ENCODE data around the gene PLA2G2F. TPM values are rescaled to one million over a fixed set of nuclear protein-coding genes. Genes with fewer than 3 reads are reported as not detected.

PLA2G2F gene
- total RNA-seq, 1 donor from 2014 or later: not detected

- Mint-ChIP-seq H3K4me1 (no peaks in the 10 kb centered on the region), H3K36me3 (no peaks in the 10 kb centered on the region), H3K27me3 (ENCODE audit: low read depth) (no peaks in the 10 kb centered on the region), H3K4me3 (no peak overlapping the region), H3K27ac (no peak overlapping the region), H3K9me3 (peaks cover 6% of the 10 kb centered on the region)
- no peak for TF ChIP-seq CTCF (IDR thresholded peaks at IDR 0.05; ENCODE audit: unreplicated experiment)
- DNase-seq (ENCODE audit: low spot score in 2 of 2, unreplicated experiment in 2 of 2): no peak
Observed at GRCh38 chr1:20134995-20135394, 4.1 kb upstream of the PLA2G2F start.

GRCh38 chr1:20136249-20136648 is 2.9 kb upstream of the PLA2G2F start:
- Mint-ChIP-seq H3K27me3 (ENCODE audit: low read depth) (no peaks in the 10 kb centered on the region), H3K36me3 (no peaks in the 10 kb centered on the region), H3K4me1 (no peaks in the 10 kb centered on the region), H3K4me3 (no peak overlapping the region), H3K27ac (no peak overlapping the region), H3K9me3 (peaks cover 3% of the 10 kb centered on the region)
- no peak for DNase-seq (ENCODE audit: low spot score in 2 of 2, unreplicated experiment in 2 of 2)
- TF ChIP-seq CTCF (IDR thresholded peaks at IDR 0.05; ENCODE audit: unreplicated experiment): no peak

GRCh38 chr1:20137055-20137454 is 2.1 kb upstream of the PLA2G2F start:
- H3K4me3 Mint-ChIP-seq: no peak overlapping the region
- H3K27ac Mint-ChIP-seq: no peak overlapping the region
- TF ChIP-seq CTCF (IDR thresholded peaks at IDR 0.05; ENCODE audit: unreplicated experiment): no peak
- no peak for DNase-seq (ENCODE audit: low spot score in 2 of 2, unreplicated experiment in 2 of 2)
- no peaks in the 10 kb centered on the region for H3K27me3 Mint-ChIP-seq (ENCODE audit: low read depth)
- no peaks in the 10 kb centered on the region for H3K4me1 Mint-ChIP-seq
- H3K9me3 Mint-ChIP-seq: peaks cover 2% of the 10 kb centered on the region
- H3K36me3 Mint-ChIP-seq: no peaks in the 10 kb centered on the region

- no peak overlapping the region for H3K27ac Mint-ChIP-seq
- no peak overlapping the region for H3K4me3 Mint-ChIP-seq
- no peaks in the 10 kb centered on the region for H3K36me3 Mint-ChIP-seq
- H3K4me1 Mint-ChIP-seq: no peaks in the 10 kb centered on the region
- TF ChIP-seq CTCF (IDR thresholded peaks at IDR 0.05; ENCODE audit: unreplicated experiment): no peak
- H3K27me3 Mint-ChIP-seq (ENCODE audit: low read depth): no peaks in the 10 kb centered on the region
- no peaks in the 10 kb centered on the region for H3K9me3 Mint-ChIP-seq
- DNase-seq (ENCODE audit: low spot score in 2 of 2, unreplicated experiment in 2 of 2): no peak
Observed at GRCh38 chr1:20137604-20138003, 1.5 kb upstream of the PLA2G2F start.

GRCh38 chr1:20138346-20138745 is 777 bp upstream of the PLA2G2F start:
- no peak for TF ChIP-seq CTCF (IDR thresholded peaks at IDR 0.05; ENCODE audit: unreplicated experiment)
- Mint-ChIP-seq H3K27me3 (ENCODE audit: low read depth) (no peaks in the 10 kb centered on the region), H3K27ac (no peak overlapping the region), H3K9me3 (no peaks in the 10 kb centered on the region), H3K36me3 (no peaks in the 10 kb centered on the region), H3K4me3 (no peak overlapping the region), H3K4me1 (no peaks in the 10 kb centered on the region)
- no peak for DNase-seq (ENCODE audit: low spot score in 2 of 2, unreplicated experiment in 2 of 2)

Data from mesothelial cell of epicardium (in vitro differentiated cells).